G401 (cell line): Measurements from ENCODE around the gene LTBP1. TPM values are rescaled to one million over a fixed set of nuclear protein-coding genes. Genes with fewer than 3 reads are reported as not detected.

ENCODE experiments used
- DNase-seq: peaks from one replicate; pipeline ENCODE4 v3.0.0-alpha.2; 2015; ENCODE audit warnings: low spot score
- in situ Hi-C: cut with HindIII; loops from 2 replicates; pipeline ENCODE4 v1.10.0; 2016; ENCODE audit warnings: low sequenced_read_pairs, mixed read lengths
- total RNA-seq: library from RNA; depleted of rRNA; stranded (reverse); fragments of >200 nt; shearing (Covaris generic); gene quantifications from 2 replicates; pipeline ENCODE4 v1.2.3, GENCODE V29; 2014

LTBP1 gene
- total RNA-seq, 1 experiment from 2014 or later: 12.5 TPM

DNA sequence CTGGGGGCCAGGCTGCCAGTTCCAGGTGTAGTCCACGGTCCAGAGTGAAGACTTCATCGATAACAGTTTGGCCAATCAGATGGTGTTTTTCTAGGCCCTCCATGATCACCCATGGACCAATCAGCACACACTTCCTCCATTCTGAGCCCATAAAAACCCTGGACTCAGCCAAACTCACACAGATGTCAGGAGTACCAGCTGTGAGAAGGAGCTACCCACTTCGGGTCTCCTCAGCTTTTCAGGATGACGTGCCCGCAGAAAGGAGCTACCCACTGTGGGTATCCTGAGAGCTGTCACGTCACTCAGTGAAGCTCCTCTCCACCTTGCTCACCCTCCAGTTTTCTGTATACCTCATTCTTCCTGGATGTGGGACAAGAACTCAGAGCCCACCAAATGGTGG is 319.7 kb downstream of the LTBP1 start:
- DNase-seq: no peak
- in situ Hi-C loops: no loop called here

DNA sequence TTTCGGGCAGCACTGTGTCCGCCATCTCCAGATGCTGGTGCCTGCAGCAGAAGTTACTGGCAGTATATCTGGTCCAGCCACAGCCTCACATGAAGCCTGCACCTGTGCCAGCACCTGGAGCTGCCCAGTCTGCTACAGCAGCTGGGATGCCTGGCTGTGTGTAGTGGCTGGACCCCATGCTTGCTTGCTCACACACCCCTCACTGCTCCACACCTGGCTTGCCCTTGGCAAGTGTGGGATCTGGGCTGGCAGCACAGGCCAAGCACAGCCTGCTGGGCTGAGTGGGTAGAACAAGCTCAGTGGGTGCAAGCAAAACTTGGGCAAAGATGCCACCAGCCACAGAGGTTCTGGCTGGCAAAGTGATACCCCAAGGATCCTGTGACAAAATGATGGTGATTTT is 320.3 kb downstream of the LTBP1 start:
- in situ Hi-C loops: no loop called here
- DNase-seq: no peak

DNA sequence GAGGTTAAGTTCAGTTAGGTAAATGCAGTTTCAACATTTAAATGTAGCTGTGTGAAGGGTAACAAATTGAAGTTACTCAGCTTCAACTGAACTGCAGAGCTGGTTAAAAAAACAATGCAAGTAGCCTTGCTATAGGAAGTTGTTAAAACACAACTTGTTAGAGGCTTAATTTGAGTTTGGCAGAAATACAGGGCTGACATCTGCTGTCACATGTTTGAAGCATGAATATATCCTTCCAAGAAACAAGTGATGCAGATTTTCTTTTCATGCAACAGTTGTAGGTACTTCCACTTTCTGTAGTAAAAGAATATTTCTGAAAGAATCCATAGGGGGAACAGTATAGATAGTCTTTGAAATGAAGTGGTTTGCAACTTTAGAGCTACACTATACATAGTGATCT is 321.0 kb downstream of the LTBP1 start:
- in situ Hi-C loops: no loop called here
- DNase-seq: no peak

DNA sequence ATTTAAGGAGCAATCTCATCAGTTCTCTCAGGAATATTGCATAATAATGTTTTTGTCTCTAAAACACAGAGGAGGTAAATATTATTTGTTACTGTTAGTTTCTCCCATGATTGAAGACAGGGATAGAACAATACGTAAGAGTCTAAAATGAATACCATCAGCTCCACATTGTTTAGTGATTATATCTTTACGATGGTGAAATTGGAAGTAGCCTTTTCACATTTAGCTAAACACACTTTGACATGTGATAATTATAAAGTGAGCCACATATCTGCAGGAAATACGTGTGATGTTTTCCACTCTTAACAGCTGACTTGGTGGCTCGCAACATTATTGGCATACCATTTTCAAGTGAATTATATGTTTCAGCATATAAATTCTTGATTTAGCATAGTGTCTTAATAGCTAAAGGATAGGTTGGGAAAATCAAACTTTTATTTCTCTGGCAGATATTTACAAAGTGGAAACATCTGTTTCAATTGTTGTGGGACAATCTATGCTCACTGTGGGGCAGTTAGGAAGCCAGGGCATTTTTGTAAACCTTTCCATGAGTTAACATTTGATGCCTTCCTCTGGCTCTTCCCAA is 321.6 kb downstream of the LTBP1 start:
- in situ Hi-C loops: no loop called here
- no peak for DNase-seq

DNA sequence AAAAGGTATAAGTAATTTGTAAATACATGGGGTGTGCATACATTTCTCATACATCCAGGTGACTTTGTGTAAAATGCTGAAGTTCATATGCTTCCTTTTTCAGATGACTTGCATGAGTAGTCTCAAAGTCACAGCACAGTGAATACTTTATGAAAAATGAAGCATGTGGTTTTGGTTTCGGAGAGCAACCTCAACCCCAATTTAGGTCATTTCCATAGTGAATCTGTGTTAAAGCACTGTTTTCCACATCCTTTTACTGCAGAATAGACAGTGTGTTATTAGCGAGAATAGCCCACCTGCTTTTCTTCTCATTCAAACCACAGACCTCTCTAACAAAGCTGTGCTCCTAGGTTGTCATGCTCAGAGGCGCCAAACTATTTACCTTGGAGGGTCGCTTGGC is 325.2 kb downstream of the LTBP1 start:
- in situ Hi-C loops: no loop called here
- DNase-seq: no peak

DNA sequence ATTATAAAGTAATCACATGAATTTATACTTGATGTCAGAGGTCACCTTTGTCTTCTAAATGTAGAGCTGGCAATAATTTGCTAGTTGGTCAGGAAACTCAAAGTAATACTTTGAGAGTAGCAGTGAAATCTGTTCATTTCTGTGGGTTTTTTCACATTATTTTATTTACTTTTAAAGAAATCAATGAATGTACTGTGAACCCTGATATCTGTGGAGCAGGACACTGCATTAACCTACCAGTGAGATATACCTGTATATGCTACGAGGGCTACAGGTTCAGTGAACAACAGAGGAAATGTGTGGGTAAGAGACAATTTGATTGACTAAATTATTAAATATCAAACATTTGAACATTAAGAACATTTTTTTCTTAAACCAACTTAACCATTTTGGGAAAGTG is 326.7 kb downstream of the LTBP1 start:
- in situ Hi-C loops: no loop called here
- DNase-seq: no peak

DNA sequence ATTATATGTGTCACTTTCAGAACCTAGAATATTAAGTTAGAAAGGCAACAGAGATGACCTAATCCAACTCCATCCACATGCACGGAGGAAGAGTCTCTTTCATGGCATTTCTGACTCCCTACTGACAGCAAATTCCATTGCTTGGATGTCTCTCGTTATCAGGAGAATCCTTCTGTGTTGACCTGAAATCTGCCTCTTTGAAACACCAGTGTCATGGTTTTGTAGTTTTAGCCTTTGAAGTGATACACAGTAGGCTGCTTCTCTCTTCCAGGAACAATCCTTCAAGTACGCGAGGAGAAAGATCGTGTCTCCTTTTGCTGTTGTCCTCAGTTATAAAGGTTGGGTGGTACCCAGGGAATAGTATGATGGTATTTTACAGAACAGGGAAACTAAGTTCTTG is 327.8 kb downstream of the LTBP1 start:
- in situ Hi-C loops: no loop called here

DNA sequence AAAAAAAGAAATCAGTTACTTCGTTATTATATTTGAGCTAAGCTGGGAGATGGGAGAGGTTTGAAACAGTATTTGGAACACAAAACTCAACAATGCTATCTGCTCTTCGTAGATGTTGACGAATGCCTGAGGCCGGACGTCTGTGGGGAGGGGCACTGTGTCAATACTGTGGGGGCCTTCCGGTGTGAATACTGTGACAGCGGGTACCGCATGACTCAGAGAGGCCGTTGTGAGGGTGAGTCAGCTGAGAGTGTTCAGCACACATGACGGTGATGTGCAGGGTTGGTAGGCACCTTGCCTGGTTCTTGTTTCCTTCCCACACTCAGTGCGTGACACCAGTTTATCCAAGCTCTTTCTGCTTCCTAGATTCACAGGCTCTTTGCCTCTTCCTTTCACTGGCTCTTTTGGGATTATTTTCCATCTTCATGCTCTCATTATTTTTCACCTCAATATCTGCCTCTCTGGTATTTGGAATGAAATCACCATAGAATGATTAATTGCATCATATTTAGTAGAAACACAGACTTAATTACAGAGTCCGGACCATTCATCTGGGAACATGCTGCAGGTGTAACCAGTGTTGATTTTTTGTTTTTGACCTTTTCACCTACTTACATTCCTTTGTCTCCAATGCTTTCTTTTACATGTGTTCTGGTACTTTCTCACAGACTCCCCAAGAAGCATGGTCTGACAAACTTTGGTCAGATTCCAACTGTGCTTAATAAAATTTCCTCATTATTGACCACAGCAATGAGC is 329.1 kb downstream of the LTBP1 start:
- in situ Hi-C loops: no loop called here
- DNase-seq: no peak

More for the DNA sequence above, 327.8 kb downstream of the LTBP1 start:
- DNase-seq: no peak

DNA sequence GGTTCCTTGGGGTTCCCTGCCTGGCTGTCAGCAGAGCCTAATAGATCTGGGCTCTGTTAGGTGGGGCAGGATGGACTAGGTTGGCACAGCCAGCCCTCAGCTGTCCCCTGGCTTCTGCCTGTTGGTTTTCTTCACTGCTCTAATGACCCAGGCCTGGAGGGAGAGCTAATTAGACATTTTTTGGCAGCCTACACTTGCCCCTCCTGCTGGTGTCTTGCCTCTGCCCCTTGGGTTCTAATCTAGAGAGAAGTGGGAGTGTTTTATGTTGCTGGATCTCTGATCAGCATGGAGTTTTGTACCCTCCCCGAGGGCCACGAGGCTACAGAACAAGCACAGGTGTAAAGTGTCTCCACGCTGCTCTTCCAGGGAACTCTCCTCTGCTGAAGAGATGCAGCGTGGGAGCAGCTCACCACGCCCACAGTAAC is 330.3 kb downstream of the LTBP1 start:
- DNase-seq: no peak
- in situ Hi-C loops: no loop called here

DNA sequence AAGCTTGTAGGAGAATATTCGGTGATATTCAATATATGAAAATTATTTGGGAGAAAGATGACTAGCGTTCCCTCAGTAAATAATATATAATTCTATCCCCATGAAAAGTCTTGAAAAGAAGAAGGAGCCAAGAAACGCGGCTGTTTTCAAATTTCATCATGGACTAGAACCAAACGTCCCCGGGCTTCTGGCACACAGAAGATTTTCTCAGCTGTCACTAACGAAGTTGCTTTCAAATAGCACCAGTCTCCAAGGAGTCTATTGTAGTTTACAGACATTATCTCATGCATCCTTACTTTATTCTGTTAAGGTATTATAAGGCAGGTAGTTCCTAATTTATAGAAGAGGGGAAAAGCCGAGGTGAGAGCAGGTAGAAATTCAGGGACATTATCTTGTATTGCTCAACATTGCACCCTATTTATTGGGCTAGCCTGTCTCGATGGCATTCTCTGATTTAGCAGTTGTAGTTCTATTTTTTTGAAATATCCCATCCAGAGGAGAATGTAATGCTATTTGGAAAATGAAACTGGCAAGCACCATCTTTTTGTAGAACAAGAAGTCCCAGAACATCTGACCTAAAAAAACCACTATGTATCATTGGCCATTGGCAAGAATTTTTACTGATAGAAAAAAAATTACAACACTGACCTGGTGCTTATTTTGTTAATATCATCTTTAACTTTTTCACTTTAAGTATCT is 331.6 kb downstream of the LTBP1 start:
- in situ Hi-C loops: no loop called here
- peak; percentile 14 for DNase-seq

DNA sequence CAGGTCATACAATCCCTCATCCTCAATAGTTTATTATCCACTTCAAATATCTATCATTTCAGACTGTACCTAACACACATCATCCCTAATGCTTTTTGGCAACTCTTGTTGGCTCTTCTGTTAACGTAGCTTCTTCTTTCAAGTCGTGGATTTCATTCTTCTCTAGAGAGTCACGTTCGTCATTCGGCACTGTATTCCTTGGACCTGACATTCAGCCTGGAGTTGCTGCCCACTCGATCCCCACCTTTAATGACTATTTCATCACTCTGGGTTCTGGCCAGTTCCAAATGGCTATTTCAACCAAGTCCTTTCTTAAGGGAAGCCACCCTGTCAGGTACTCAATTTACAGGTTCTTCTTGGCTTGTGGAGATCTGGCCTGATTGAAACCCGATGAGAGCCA is 337.5 kb downstream of the LTBP1 start:
- DNase-seq: no peak
- in situ Hi-C loops: no loop called here

DNA sequence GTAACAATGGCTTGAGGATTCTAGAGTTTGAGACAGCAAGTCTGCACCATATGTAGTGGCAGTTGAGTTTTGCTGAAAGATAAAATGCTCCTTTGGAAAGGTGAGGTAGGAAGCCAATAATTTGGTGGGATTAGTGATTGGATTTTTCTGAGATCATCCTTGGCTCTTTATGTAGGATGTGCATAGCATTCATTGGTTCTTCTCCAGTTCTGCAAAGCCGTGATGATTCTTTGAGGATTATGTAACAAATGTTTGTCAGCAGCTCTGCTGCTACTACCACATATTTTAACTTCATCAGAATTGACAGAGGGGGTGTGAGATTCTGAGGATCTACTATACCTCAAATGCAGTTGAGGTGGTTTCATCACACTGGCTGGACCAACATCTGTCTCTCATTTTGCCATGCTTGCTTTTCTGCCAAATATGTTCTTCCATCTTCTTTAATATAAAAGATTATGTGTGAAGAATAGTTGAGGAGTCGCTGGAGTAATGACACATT is 340.8 kb downstream of the LTBP1 start:
- in situ Hi-C loops: no loop called here
- no peak for DNase-seq

DNA sequence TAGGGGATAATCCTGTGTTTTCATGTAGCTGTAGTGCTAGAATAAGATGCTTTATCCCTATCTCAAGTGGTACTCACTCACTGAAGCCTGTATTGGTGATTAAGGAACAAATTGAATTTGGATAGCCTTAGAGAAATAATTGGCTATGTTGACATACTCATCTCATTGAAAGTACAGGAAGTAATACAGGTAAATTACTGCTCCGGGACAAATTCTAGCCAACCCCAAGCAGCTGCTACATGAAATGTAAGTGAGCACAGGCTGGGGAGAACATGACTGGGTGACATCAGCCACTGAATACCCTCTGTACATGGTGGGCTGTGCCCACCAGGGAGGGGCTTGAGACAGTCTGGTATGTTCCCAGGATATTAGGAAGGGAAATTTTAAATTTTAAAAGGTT is 341.3 kb downstream of the LTBP1 start:
- in situ Hi-C loops: no loop called here
- no peak for DNase-seq

DNA sequence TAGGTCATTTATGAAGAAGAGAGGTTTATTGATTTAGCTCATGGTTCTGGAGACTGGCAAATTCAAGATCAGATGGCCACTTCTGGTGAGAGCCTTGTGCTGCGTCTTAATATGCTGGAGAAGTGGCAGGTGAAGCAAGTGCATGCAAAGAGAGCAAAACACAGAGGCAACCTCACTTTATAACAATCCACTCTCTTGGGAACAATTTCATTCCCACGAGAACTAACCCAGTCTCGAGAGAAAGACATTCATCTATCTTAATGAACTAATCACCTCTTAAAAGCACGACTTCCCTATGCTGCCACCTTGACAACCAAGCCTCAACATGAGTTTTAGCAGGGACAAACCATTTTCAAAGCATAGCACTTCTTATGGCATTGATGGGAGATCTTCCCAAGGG is 343.2 kb downstream of the LTBP1 start:
- in situ Hi-C loops: no loop called here
- DNase-seq: no peak

DNA sequence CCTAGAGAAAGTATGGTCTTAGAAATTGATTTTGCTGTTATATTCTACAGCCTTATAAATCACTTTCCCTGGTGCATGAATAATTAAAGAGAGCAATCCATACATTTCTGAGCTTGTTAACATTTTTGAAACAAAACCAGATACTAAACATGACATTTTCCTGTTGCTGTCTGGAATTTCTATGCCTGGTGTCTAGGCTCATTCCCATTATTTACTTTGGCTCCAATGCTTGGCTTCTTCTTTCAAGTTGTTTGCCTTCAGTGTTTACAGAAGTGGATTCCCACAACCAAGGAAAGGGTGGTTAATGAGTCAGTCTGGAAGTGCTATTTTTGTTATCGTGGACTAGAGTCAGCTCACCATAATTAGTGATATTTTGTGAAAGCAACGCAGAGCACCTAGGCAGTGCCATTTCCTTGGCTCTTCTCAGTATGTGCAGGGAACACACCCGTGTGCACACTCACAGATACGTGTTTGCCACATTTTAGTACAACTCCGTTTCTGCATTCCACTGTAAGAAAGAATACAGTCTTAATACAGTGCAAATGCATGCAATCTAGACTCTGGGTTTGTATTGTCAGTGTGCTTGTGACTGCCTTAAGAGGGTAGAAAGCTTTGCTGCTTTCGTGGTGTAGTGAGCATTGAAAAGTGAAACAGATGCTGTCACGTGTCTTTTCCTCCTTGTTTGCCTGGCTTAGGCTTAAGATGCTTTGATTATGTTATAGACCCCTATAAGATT is 344.7 kb downstream of the LTBP1 start:
- in situ Hi-C loops: no loop called here

DNA sequence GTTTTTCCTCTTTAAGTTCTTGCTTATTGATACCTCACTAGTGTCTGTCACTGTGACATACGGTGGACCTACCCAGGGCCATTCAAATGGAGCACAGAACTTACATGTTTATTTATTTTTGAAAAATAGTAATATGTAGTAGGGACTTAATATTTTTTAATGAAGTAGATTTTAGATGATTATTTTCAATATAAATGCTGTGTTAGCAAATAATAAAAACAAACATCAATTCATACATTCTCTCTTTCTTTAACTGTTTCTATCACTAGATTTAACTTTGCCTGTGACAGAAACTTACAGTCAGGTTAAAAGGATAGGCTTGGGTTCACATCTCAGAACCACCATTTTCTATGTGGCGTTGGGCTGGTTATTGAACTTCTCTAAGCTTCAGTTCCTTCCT is 345.3 kb downstream of the LTBP1 start:
- no peak for DNase-seq
- in situ Hi-C loops: no loop called here

More for the DNA sequence above, 344.7 kb downstream of the LTBP1 start:
- DNase-seq: no peak

DNA sequence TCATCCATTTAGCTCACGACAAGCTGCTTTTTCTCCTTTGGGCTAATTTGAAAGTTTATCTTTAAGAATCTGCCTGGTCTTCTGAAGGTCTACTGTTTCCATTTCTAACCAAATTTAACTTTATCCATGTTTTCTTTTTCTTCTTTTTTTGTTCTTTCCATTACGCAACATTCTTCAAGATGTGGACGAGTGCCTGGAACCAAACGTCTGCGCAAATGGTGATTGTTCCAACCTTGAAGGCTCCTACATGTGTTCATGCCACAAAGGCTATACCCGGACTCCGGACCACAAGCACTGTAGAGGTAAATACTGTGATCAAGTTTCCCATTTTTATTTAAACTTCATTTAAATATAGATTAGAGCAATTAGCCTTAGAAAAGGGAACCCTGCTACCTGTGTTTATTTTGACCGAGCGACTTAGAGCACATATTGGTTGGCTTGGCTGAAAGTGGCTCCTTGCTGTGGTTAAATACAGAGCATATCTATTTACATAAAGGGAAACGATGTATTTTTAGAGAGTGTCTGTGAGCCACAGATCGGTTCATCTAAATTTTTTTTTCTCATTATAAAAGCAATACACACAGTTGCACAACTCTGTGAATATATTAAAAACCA is 346.3 kb downstream of the LTBP1 start:
- in situ Hi-C loops: no loop called here
- DNase-seq: no peak

DNA sequence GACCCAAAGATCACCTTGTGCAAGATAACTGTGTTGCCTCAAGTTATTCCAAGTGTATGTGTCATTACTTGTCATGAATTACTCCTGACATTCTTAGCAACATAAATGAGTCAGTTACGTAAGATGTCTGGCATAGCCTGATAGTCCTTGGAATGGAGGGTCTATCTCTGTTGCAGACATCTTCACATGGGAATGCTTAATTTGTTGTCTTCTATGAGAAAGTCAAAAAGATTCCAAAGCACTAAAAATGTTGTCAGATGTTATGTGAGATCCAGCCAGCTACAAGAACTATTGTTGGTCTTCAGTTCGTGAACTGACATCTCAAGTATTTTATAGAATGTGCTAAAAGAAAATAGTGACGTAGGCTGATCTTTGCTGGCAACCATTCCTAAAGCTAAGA is 351.5 kb downstream of the LTBP1 start:
- in situ Hi-C loops: no loop called here
- no peak for DNase-seq

DNA sequence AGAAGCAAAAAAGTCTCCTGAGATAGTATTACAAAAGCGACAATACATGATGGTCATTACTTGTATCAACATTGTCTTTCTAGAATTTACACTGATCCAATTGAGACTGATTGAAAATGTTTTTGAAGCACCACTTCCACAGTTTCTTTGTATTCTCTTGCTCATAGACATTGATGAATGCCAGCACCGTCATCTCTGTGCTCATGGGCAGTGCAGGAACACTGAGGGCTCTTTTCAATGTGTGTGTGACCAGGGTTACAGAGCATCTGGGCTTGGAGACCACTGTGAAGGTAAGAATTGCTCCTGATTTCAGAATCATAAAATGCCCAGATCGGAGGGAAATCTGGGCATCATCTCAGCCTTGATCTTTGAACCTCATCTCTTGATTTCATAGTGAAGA is 354.6 kb downstream of the LTBP1 start:
- in situ Hi-C loops: no loop called here
- no peak for DNase-seq
